ENCODE results near the gene FAM131A.

GRCh38 chr3:184366619-184367289 lies 29.4 kb downstream of the FAM131A start:
- TF ChIP-seq, protein P1, sequence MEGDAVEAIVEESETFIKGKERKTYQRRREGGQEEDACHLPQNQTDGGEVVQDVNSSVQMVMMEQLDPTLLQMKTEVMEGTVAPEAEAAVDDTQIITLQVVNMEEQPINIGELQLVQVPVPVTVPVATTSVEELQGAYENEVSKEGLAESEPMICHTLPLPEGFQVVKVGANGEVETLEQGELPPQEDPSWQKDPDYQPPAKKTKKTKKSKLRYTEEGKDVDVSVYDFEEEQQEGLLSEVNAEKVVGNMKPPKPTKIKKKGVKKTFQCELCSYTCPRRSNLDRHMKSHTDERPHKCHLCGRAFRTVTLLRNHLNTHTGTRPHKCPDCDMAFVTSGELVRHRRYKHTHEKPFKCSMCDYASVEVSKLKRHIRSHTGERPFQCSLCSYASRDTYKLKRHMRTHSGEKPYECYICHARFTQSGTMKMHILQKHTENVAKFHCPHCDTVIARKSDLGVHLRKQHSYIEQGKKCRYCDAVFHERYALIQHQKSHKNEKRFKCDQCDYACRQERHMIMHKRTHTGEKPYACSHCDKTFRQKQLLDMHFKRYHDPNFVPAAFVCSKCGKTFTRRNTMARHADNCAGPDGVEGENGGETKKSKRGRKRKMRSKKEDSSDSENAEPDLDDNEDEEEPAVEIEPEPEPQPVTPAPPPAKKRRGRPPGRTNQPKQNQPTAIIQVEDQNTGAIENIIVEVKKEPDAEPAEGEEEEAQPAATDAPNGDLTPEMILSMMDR (IDR thresholded peaks at IDR 0.05; ENCODE audit: insufficient read depth, low read length): no peak
- TF ChIP-seq GABPA (IDR thresholded peaks at IDR 0.05; ENCODE audit: low read depth) (no peak), POLR2AphosphoS5 (IDR thresholded peaks at IDR 0.05; ENCODE audit: low read depth) (no peak), REST (IDR thresholded peaks at IDR 0.05; ENCODE audit: insufficient replicate concordance, low read depth) (no peak), SPI1 (IDR thresholded peaks at IDR 0.05; ENCODE audit: borderline replicate concordance, low read depth) (no peak)

Measured in HL-60 (cell line).